H9 (cell line): ENCODE measurements around the gene TMEM80. TPM values are rescaled to one million over a fixed set of nuclear protein-coding genes. Genes with fewer than 3 reads are reported as not detected.

ENCODE experiments used
- DNase-seq: peaks from one replicate; pipeline ENCODE4 v3.0.0-alpha.2; 2017
- H2AFZ ChIP-seq: one replicate; pipeline ENCODE4 v1.6.1; 2013; ENCODE audit warnings: mild to moderate bottlenecking, low read length, control low read depth, moderate library complexity
- H2AK5ac ChIP-seq: 2 replicates; pipeline ENCODE4 v1.6.1; 2013; ENCODE audit warnings: low read length, control low read depth, mixed read lengths; ENCODE audit not compliant: insufficient read length
- H2BK120ac ChIP-seq: one replicate; pipeline ENCODE4 v1.6.1; 2013; ENCODE audit warnings: low read depth, mild to moderate bottlenecking, low read length, control low read depth, inconsistent platforms; ENCODE audit not compliant: poor library complexity, severe bottlenecking
- H2BK12ac ChIP-seq: 2 replicates; pipeline ENCODE4 v1.6.1; 2013; ENCODE audit warnings: low read length, control low read depth, mixed read lengths, low read depth; ENCODE audit not compliant: insufficient read length
- H2BK15ac ChIP-seq: 2 replicates; pipeline ENCODE4 v1.6.1; 2013; ENCODE audit warnings: low read depth, low read length, control low read depth
- H2BK20ac ChIP-seq: one replicate; pipeline ENCODE4 v1.6.1; 2013; ENCODE audit warnings: low read depth, mild to moderate bottlenecking, low read length, control low read depth, inconsistent platforms; ENCODE audit not compliant: poor library complexity, severe bottlenecking
- H2BK5ac ChIP-seq: 2 replicates; pipeline ENCODE4 v1.6.1; 2013; ENCODE audit warnings: low read length, control low read depth, mixed read lengths; ENCODE audit not compliant: insufficient read length
- H3K14ac ChIP-seq: 2 replicates; pipeline ENCODE4 v1.6.1; 2013; ENCODE audit warnings: low read length, control low read depth; ENCODE audit not compliant: insufficient read depth
- H3K18ac ChIP-seq: 2 replicates; pipeline ENCODE4 v1.6.1; 2013; ENCODE audit warnings: low read depth, mild to moderate bottlenecking, mixed read lengths, low read length, control low read depth; ENCODE audit not compliant: insufficient read length
- H3K23ac ChIP-seq: 2 replicates; pipeline ENCODE4 v1.6.1; 2013; ENCODE audit warnings: low read length, control low read depth, mixed read lengths, low read depth; ENCODE audit not compliant: insufficient read length
- H3K23me2 ChIP-seq: 2 replicates; pipeline ENCODE4 v1.6.1; 2013; ENCODE audit warnings: low read depth, mild to moderate bottlenecking, mixed read lengths, low read length, control low read depth; ENCODE audit not compliant: insufficient read length, poor library complexity, severe bottlenecking
- H3K27ac ChIP-seq: 2 replicates; pipeline ENCODE4 v1.5.1; 2013; ENCODE audit warnings: low read length, control low read depth, mixed read lengths, low read depth; ENCODE audit not compliant: insufficient read length
- H3K27me3 ChIP-seq: 2 replicates; pipeline ENCODE4 v1.6.1; 2013; ENCODE audit warnings: low read length, control low read depth, inconsistent platforms; ENCODE audit not compliant: insufficient read depth
- H3K4ac ChIP-seq: 2 replicates; pipeline ENCODE4 v1.6.1; 2013; ENCODE audit warnings: low read depth, mild to moderate bottlenecking, control low read depth, inconsistent platforms, low read length, moderate library complexity
- H3K4me1 ChIP-seq: 2 replicates; pipeline ENCODE4 v1.6.1; 2013; ENCODE audit warnings: low read length, control low read depth, inconsistent platforms; ENCODE audit not compliant: insufficient read depth
- H3K4me2 ChIP-seq: 2 replicates; pipeline ENCODE4 v1.6.1; 2013; ENCODE audit warnings: low read length, control low read depth, mixed read lengths; ENCODE audit not compliant: insufficient read length, insufficient read depth
- H3K56ac ChIP-seq: 2 replicates; pipeline ENCODE4 v1.6.1; 2013; ENCODE audit warnings: low read depth, mild to moderate bottlenecking, mixed read lengths, low read length, control low read depth; ENCODE audit not compliant: insufficient read length
- H3K79me1 ChIP-seq: 2 replicates; pipeline ENCODE4 v1.6.1; 2013; ENCODE audit warnings: low read depth, mild to moderate bottlenecking, moderate library complexity, low read length, control low read depth, inconsistent platforms; ENCODE audit not compliant: insufficient read depth, poor library complexity, severe bottlenecking
- H3K79me2 ChIP-seq: 2 replicates; pipeline ENCODE4 v1.6.1; 2013; ENCODE audit warnings: low read length, control low read depth, inconsistent platforms; ENCODE audit not compliant: insufficient read depth
- H3K9ac ChIP-seq: 2 replicates; pipeline ENCODE4 v1.6.1; 2013; ENCODE audit warnings: low read length, control low read depth, mixed read lengths; ENCODE audit not compliant: insufficient read length; ENCODE audit errors: extremely low read depth
- H3K9me3 ChIP-seq: one replicate; pipeline ENCODE4 v1.6.1; 2013; ENCODE audit warnings: low read depth, low read length, inconsistent platforms; ENCODE audit not compliant: control insufficient read depth
- H3T11ph ChIP-seq: one replicate; pipeline ENCODE4 v1.6.1; 2013; ENCODE audit warnings: mild to moderate bottlenecking, low read length, control low read depth, inconsistent platforms
- H4K20me1 ChIP-seq: one replicate; pipeline ENCODE4 v1.6.1; 2013; ENCODE audit not compliant: control insufficient read depth, insufficient read length, insufficient read depth
- H4K5ac ChIP-seq: 2 replicates; pipeline ENCODE4 v1.6.1; 2013; ENCODE audit warnings: low read depth, mild to moderate bottlenecking, mixed read lengths, low read length, control low read depth; ENCODE audit not compliant: insufficient read length
- H4K8ac ChIP-seq: replicated peaks from 2 replicates; pipeline ENCODE4 v1.6.1; 2013; ENCODE audit warnings: low read length, control low read depth, mixed read lengths, low read depth; ENCODE audit not compliant: insufficient read length
- H4K91ac ChIP-seq: 2 replicates; pipeline ENCODE4 v1.6.1; 2013; ENCODE audit warnings: low read depth, mild to moderate bottlenecking, moderate library complexity, mixed read lengths, low read length, control low read depth; ENCODE audit not compliant: insufficient read length
- H3K27ac Mint-ChIP-seq, 3 experiments: 2 replicates in 2 of 3; 3 replicates in 1 of 3; pipeline ENCODE4 v1.8.0; 2020 to 2021; ENCODE audit warnings: mixed read lengths in 3 of 3, mild to moderate bottlenecking in 1 of 3, moderate library complexity in 1 of 3
- H3K27me3 Mint-ChIP-seq: 2 replicates; pipeline ENCODE4 v1.8.0; 2021; ENCODE audit warnings: low read depth, mild to moderate bottlenecking, moderate library complexity, mixed read lengths
- H3K36me3 Mint-ChIP-seq, 3 experiments: 2 replicates in 2 of 3; 3 replicates in 1 of 3; pipeline ENCODE4 v1.8.0; 2020 to 2021; ENCODE audit warnings: low read depth in 3 of 3, mixed read lengths in 3 of 3; ENCODE audit not compliant: insufficient read depth in 1 of 3
- H3K4me1 Mint-ChIP-seq, 2 experiments: 2 replicates each; pipeline ENCODE4 v1.8.0; 2020; ENCODE audit warnings: mixed read lengths in 2 of 2
- H3K4me3 Mint-ChIP-seq, 2 experiments: 2 replicates in 1 of 2; 3 replicates in 1 of 2; pipeline ENCODE4 v1.8.0; 2020 to 2021; ENCODE audit warnings: mild to moderate bottlenecking in 2 of 2, mixed read lengths in 2 of 2, moderate library complexity in 1 of 2
- H3K9me3 Mint-ChIP-seq, 2 experiments: 2 replicates in 1 of 2; 3 replicates in 1 of 2; pipeline ENCODE4 v1.8.0; 2020; ENCODE audit warnings: mild to moderate bottlenecking in 2 of 2, mixed read lengths in 2 of 2, moderate library complexity in 1 of 2
- CTCF ChIP-seq: fragments of 200-600 bp; sonication (generic); conservative IDR thresholded peaks from 3 replicates; pipeline ENCODE4 v1.8.0; 2021; ENCODE audit warnings: antibody characterized with exemption, mild to moderate bottlenecking
- WGBS: extraction: QIAGEN DNeasy Blood & Tissue Kit; methylation state at CpG from one replicate; pipeline ENCODE4 v1.1.7; 2013; ENCODE audit warnings: missing lambda C conversion rate, low lambda C conversion rate, mixed read lengths; ENCODE audit not compliant: insufficient read length; ENCODE audit errors: extremely low coverage; 5-methylcytosine and 5-hydroxymethylcytosine counted together
- total RNA-seq: library from RNA; stranded (reverse); gene quantifications from 2 replicates; pipeline ENCODE4 v1.2.1, GENCODE V29; 2021

Gene TMEM80
- total RNA-seq, 1 experiment from 2014 or later: 23.6 TPM

- TF ChIP-seq CTCF: no peak
- Histone ChIP-seq H3K56ac (no peak overlapping the region), H3K9me3 (no peaks in the 10 kb centered on the region), H2AFZ (no peak overlapping the region), H2BK5ac (no peak overlapping the region), H4K20me1 (no peaks in the 10 kb centered on the region), H4K8ac (no peak overlapping the region), H3K23me2 (no peaks in the 10 kb centered on the region), H2BK12ac (no peak overlapping the region), H3K4me2 (no peak overlapping the region), H3K4ac (no peak overlapping the region), H3K4me1 (peaks cover 8% of the 10 kb centered on the region; the same call in 1 of the 2 replicates), H3K27ac (no peak overlapping the region), H3K14ac (no peak overlapping the region), H2BK15ac (no peak overlapping the region), H3T11ph (no peak overlapping the region), H3K79me2 (peaks cover 2% of the 10 kb centered on the region; the same call in 1 of the 2 replicates), H2BK20ac (no peak overlapping the region), H2BK120ac (no peak overlapping the region), H3K23ac (no peak overlapping the region), H3K27me3 (no peaks in the 10 kb centered on the region), H2AK5ac (no peak overlapping the region), H3K79me1 (no peaks in the 10 kb centered on the region), H3K9ac (no peak overlapping the region), H4K91ac (no peak overlapping the region), H3K18ac (no peak overlapping the region), H4K5ac (no peak overlapping the region)
- Mint-ChIP-seq H3K4me3 (peak overlapping the region in 1 of 2 experiments; percentile 31; a peak in 2 of 5 replicates), H3K36me3 (peaks cover 2 to 12% (median 12%) of the 10 kb centered on the region in 3 experiments; a peak in 5 of 7 replicates), H3K9me3 (no peaks in the 10 kb centered on the region; a peak in 1 of 5 replicates), H3K4me1 (peaks cover 18 to 25% of the 10 kb centered on the region in 2 experiments), H3K27ac (peak overlapping the region in 2 of 3 experiments; percentile 92 to 96; a peak in 1 of 7 replicates), H3K27me3 (no peaks in the 10 kb centered on the region)
- DNase-seq: no peak
- no CpG with 5 or more reads among the region's 17 CpGs for WGBS
Observed at GRCh38 chr11:698493-699115, 3.0 kb downstream of the TMEM80 start.
